Transverse colon (tissue), 4 donors: ENCODE measurements around the gene SRSF9. TPM values are rescaled to one million over a fixed set of nuclear protein-coding genes. Genes with fewer than 3 reads are reported as not detected.

Experiments
- DNase-seq: peaks from one replicate; pipeline ENCODE4 v3.0.0-alpha.2; 2019
- H3K27ac ChIP-seq, 4 donors: fragments of 200-600 bp; sonication (generic); 2 replicates each; pipeline ENCODE4 v1.5.1; 2016 to 2018; ENCODE audit warnings: inconsistent platforms in 4 of 4
- H3K27me3 ChIP-seq: fragments of 200-600 bp; sonication (generic); 2 replicates; pipeline ENCODE4 v1.5.1; 2017; ENCODE audit warnings: inconsistent platforms
- H3K36me3 ChIP-seq, 4 donors: fragments of 200-600 bp; sonication (generic); 2 replicates each; pipeline ENCODE4 v1.5.1; 2017 to 2019; ENCODE audit warnings: inconsistent platforms in 4 of 4
- H3K4me1 ChIP-seq, 4 donors: fragments of 200-600 bp; sonication (generic); 2 replicates each; pipeline ENCODE4 v1.5.1; 2017 to 2020; ENCODE audit warnings: inconsistent platforms in 4 of 4
- H3K4me3 ChIP-seq, 4 donors: fragments of 200-600 bp; sonication (generic); 1 replicate in 1 of 4; 2 replicates in 3 of 4; pipeline versions ENCODE4 v1.5.1 to v1.6.1; 2017 to 2019; ENCODE audit warnings: inconsistent platforms in 4 of 4
- H3K9me3 ChIP-seq, 2 donors: fragments of 200-600 bp; sonication (generic); 2 replicates each; pipeline ENCODE4 v1.5.1; 2017 to 2019; ENCODE audit warnings: inconsistent platforms in 2 of 2
- CTCF ChIP-seq, 5 experiments: fragments of 200-600 bp in 3 of 5; fragments of 450-650 bp in 2 of 5; sonication (generic) in 3 of 5; IDR thresholded peaks; 1 replicate in 2 of 5; 2 replicates in 3 of 5; pipeline ENCODE4 v1.5.1; 2016 to 2017; ENCODE audit warnings: antibody characterized with exemption in 5 of 5, inconsistent platforms in 3 of 5, mild to moderate bottlenecking in 2 of 5, moderate library complexity in 1 of 5
- EP300 ChIP-seq: sonication (generic); formaldehyde crosslinking; IDR thresholded peaks from one replicate; pipeline ENCODE4 v1.6.1; 2017; ENCODE audit warnings: antibody characterized with exemption, low read depth
- POLR2A ChIP-seq: fragments of 450-650 bp; IDR thresholded peaks from one replicate; pipeline ENCODE4 v1.6.1; 2016; ENCODE audit warnings: antibody characterized with exemption, mild to moderate bottlenecking, moderate library complexity
- POLR2AphosphoS5 ChIP-seq, 3 donors: sonication (generic); formaldehyde crosslinking; IDR thresholded peaks; one replicate each; pipeline ENCODE4 v1.6.1; 2016; ENCODE audit warnings: antibody characterized with exemption in 3 of 3
- WGBS, 2 donors: methylation state at CpG; one replicate each; pipeline ENCODE4 v1.1.5; 2018; ENCODE audit warnings: low coverage in 1 of 2; 5-methylcytosine and 5-hydroxymethylcytosine counted together
- in situ Hi-C, 4 donors: fragments of 200-750 bp; cut with MboI; loops; one replicate each; pipeline versions ENCODE4 v1.15.0 to v1.15.1; 2017; ENCODE audit warnings: low sequenced_read_pairs in 3 of 4, low pct_ligation_motif_present in 1 of 4, low pct_unique_long_range_greater_than_20kb in 1 of 4
- intact Hi-C: fragments of 100-400 bp; cut with DNase I; formaldehyde crosslinking; loops from one replicate; pipeline ENCODE4 v1.15.1; 2023; ENCODE audit warnings: low total_unique reads
- total RNA-seq, 4 donors: library from RNA; depleted of rRNA; stranded (reverse); fragments of >200 nt; gene quantifications; one replicate each; pipeline ENCODE4 v1.1.0, GENCODE V29; 2016

SRSF9 gene
- total RNA-seq, 4 donors from 2014 or later, result 33.7 to 93.8 (median 64.5) TPM

- H3K4me3 ChIP-seq, result no peak overlapping the region
- no peak overlapping the region for H3K27ac ChIP-seq
- TF ChIP-seq EP300, result no peak
- no peak for TF ChIP-seq CTCF (IDR thresholded peaks at IDR 0.05)
- no peak for TF ChIP-seq POLR2AphosphoS5 (IDR thresholded peaks at IDR 0.05)
- no peak for TF ChIP-seq POLR2A
- intact Hi-C loops (no loop called here), in situ Hi-C loops (no loop called here)
- DNase-seq, result no peak
- H3K4me1 ChIP-seq, result peaks cover 0 to 9% (median 3%) of the 10 kb centered on the region in 4 donors
- no peaks in the 10 kb centered on the region for H3K9me3 ChIP-seq
- H3K36me3 ChIP-seq, result no peaks in the 10 kb centered on the region
- no peaks in the 10 kb centered on the region for H3K27me3 ChIP-seq
- 80 to 84% methylated on average over 1 of the region's 1 CpG for WGBS, 2 donors
These were observed 9.9 kb upstream of the SRSF9 start for GRCh38 chr12:120479458-120479857.

- no peak for DNase-seq
- Histone ChIP-seq H3K36me3 (no peaks in the 10 kb centered on the region), H3K27me3 (no peaks in the 10 kb centered on the region), H3K27ac (no peak overlapping the region), H3K4me3 (no peak overlapping the region), H3K4me1 (peaks cover 0 to 13% (median 8%) of the 10 kb centered on the region in 4 donors), H3K9me3 (no peaks in the 10 kb centered on the region)
- 97 to 100% methylated on average over 1 of the region's 1 CpG for WGBS, 2 donors
- in situ Hi-C loops (no loop called here), intact Hi-C loops (no loop called here)
- no peak for TF ChIP-seq CTCF (IDR thresholded peaks at IDR 0.05)
- TF ChIP-seq EP300, result no peak
- TF ChIP-seq POLR2AphosphoS5 (IDR thresholded peaks at IDR 0.05), result no peak
- TF ChIP-seq POLR2A, result no peak
These were observed 6.1 kb upstream of the SRSF9 start for GRCh38 chr12:120475643-120476042.

- H3K27ac ChIP-seq, result no peak overlapping the region
- TF ChIP-seq POLR2A (no peak), POLR2AphosphoS5 (IDR thresholded peaks at IDR 0.05) (no peak), EP300 (no peak), CTCF (IDR thresholded peaks at IDR 0.05) (no peak)
- no peaks in the 10 kb centered on the region for H3K36me3 ChIP-seq
- no peak for DNase-seq
- H3K4me1 ChIP-seq, result peaks cover 0 to 20% (median 10%) of the 10 kb centered on the region in 4 donors
- no peaks in the 10 kb centered on the region for H3K9me3 ChIP-seq
- intact Hi-C loops, result no loop called here
- WGBS, 2 donors, result 10 to 16% methylated on average over 2 of the region's 2 CpGs
- in situ Hi-C loops, result no loop called here
- H3K4me3 ChIP-seq, result no peak overlapping the region
- H3K27me3 ChIP-seq, result no peaks in the 10 kb centered on the region
These were observed 5.0 kb upstream of the SRSF9 start for GRCh38 chr12:120474616-120474960.

- Histone ChIP-seq H3K4me3 (no peak overlapping the region), H3K36me3 (no peaks in the 10 kb centered on the region), H3K9me3 (no peaks in the 10 kb centered on the region), H3K27ac (no peak overlapping the region), H3K4me1 (peaks cover 0 to 18% (median 10%) of the 10 kb centered on the region in 4 donors), H3K27me3 (no peaks in the 10 kb centered on the region)
- 72 to 76% methylated on average over 5 to 6 of the region's 6 CpGs for WGBS, 2 donors
- in situ Hi-C loops, result no loop called here
- no peak for DNase-seq
- intact Hi-C loops, result no loop called here
- TF ChIP-seq POLR2A, result no peak
- no peak for TF ChIP-seq CTCF (IDR thresholded peaks at IDR 0.05)
- no peak for TF ChIP-seq POLR2AphosphoS5 (IDR thresholded peaks at IDR 0.05)
- TF ChIP-seq EP300, result no peak
These were observed 4.5 kb upstream of the SRSF9 start for GRCh38 chr12:120473807-120474615.
